COLO668 (cell line): Measurements from ENCODE around the gene DRAM1.
"Not testable (repeated sequence)": the region's sequence is repeated elsewhere in the genome, so short reads cannot be mapped to it uniquely, and the experiment has no call there.

ENCODE experiments used
- DNase-seq: peaks from one replicate; lab custom pipeline; 2025; ENCODE audit not compliant: unreplicated experiment; lab: John Stamatoyannopoulos, UW

Gene DRAM1

GRCh38 chr12:101902641-101903040, 25.3 kb downstream of the DRAM1 start:
- DNase-seq = no peak

- no peak for DNase-seq
Measured at GRCh38 chr12:101906226-101906625, 28.8 kb downstream of the DRAM1 start.

GRCh38 chr12:101908395-101908794, 31.0 kb downstream of the DRAM1 start:
- no peak for DNase-seq

DNA sequence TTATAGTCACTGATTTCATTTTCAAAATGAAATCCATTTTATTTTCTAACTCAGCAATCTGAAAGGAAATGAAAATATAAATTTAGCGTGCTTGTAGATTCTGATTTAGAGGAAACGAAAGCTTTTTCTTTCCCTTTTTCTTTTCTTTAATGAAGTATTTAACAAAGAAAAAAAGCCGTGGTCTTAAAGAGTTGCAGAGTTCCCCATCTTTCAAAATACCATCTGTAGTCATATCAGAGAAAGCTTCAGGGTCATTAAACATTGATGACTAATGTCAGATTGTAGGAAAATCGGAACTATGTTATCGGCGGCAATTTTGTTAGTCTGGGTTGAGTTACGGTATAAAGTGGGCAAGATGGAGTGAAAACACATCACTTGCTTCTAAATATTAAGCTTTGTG, 32.3 kb downstream of the DRAM1 start:
- no peak for DNase-seq

GRCh38 chr12:101915841-101916240, 38.5 kb downstream of the DRAM1 start:
- no peak for DNase-seq

GRCh38 chr12:101918805-101919204, 41.4 kb downstream of the DRAM1 start:
- not testable (repeated sequence) for DNase-seq

DNA sequence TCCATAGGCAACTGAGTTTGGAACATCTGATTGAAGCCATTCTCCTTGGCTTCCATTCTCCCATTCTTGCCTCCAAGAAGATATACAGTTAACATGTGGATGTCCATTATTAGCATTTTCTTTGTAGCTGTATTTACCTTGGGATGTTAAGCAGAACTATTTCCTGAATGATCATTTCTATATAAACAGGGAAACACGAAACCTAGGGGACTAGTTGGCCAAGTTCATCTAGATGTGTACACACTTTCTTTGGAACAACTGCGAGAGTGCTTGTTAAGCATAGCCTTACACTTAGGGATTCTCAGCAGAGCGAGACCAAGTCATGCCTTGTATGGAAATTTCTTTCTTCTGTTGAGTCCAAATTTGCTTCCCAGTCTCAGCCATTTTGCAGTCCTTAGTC, 42.1 kb downstream of the DRAM1 start:
- DNase-seq = no peak

DNA sequence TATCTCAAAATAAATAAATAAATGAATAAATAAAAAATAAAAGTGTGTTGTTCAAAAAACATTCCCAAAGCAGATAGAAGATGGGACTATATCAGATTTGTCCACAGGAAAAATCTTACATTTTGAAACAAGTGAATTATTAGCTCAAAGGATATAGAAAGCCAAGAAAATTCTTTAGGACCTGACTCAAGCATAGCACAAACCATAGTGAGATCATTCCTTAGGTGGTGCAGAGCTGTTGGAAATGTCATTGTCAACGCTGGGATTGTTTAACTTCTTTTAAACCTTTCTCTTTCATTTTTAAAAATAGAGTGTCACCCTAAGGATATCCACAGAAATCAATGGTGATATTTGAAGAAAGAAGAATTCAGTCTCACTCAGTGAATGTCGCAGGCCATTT, 43.5 kb downstream of the DRAM1 start:
- no peak for DNase-seq

- DNase-seq = no peak
Measured at GRCh38 chr12:101923045-101923718, 45.8 kb downstream of the DRAM1 start.

DNA sequence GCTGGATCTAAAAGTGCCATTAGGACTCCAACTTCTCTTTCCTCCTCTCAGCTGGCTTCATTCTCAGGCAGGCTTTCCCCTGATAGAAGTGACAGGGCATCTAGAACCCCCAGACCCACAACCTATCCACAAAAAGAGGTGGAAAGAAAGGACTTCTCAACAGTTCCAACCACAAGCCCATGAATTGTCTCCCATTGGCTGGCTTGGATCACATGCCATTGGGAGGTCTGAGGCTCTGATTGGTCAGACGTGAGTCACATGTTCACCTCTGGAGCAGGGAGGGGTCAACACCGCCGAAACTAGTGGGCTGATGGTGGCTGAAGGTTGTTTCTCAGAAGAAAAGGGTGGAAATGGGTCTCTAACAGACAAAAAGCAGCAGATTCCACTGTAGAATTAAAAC, 47.2 kb downstream of the DRAM1 start:
- DNase-seq = no peak

DNA sequence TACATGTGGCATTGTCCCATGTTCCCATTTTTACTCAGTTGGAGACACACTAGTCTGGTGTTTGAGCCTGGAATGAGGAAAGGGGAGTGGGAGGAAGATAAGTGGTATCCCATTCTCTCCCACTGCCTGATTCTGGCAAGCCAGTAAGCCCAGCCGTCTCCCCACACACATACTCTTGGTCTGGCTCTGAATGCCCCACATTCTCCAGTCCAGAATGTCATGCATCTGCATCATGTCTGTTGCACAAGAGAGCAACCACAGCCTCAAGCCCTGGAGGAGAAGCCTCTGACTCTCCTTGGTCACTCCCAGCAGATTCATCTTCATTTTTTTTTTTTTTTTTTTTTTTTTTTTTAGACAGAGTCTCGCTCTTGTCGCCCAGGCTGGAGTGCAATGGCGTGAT, 48.0 kb downstream of the DRAM1 start:
- DNase-seq = no peak

DNA sequence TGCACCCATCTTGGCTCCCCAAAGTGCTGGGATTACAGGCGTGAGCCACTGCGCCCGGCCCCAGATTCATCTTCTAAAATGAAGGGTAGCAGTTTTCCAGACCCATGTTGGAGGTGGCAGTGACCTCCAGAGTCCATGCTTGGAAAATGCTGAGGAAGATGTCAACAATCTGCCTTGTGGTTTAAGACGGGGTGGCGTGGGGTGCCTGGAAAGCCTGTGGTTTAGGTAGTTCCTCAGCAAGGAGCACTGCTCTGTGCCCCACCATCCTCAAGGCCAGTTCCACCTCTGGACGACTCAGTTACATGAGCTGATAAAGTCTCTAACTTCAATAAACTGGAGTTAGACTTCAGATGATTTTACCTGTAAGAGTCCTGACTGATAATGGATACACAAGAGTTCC, 48.6 kb downstream of the DRAM1 start:
- no peak for DNase-seq

DNA sequence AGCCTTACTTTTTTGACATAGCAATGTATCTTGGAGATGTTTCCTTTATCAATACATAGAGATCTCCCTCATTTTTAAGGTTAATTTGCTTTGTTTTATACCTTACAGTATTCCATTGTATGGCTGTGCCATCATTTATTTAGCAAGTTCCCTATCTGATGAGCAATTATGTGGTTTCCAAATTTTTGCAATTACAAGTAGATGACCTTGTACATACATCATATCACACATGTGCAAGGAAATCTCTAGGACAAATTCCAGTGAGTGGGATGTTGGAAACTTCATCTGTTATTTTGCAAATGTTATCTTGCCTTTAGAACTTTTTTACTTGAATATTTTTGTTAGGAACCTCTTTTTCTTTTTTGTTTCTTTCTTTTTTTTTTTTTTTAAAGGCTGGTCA, 49.7 kb downstream of the DRAM1 start:
- no peak for DNase-seq

- no peak for DNase-seq
Measured at GRCh38 chr12:101927999-101928398, 50.6 kb downstream of the DRAM1 start.

DNA sequence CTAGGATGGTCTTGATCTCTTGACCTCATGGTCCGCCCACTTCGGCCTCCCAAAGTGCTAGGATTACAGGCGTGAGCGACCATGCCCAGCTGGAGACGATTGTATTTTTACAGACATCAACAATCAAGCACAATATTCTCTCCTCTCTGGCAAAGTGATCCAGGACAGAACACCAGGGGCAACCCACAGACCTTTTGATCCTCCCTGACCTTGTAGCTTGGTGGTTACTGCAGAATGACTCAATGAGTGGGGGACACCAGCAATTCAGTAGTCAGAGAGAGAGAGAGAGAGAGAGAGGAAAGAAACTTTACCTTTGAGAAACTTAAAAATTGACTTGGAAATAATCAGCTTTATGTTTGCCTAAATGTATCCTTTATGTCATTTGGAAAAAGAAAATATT, 51.2 kb downstream of the DRAM1 start:
- no peak for DNase-seq

GRCh38 chr12:101929365-101930041, 52.1 kb downstream of the DRAM1 start:
- no peak for DNase-seq

- no peak for DNase-seq
Measured at GRCh38 chr12:101931498-101932326, 54.3 kb downstream of the DRAM1 start.

- no peak for DNase-seq
Measured at GRCh38 chr12:101933866-101934514, 56.6 kb downstream of the DRAM1 start.

GRCh38 chr12:101935890-101936746, 58.7 kb downstream of the DRAM1 start:
- no peak for DNase-seq

DNA sequence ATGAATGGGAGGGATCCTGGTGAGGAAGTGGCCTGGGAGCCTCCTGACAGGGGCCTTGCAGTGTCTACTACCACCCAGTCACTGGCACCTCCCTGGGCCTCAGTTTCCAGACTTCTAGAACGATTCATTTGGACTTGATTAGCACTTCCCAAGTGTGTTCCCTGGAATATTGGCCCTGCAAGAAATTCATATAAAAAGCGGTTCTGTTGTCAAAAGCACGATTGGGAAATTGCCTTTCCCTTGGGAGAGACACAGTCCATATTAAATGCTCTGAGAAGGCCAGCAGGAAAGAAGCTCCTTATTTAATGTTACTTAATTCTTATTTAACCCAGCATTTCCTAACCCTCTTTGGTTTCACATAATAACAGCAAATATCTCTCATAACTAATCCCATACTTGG, 61.9 kb downstream of the DRAM1 start:
- no peak for DNase-seq

DNA sequence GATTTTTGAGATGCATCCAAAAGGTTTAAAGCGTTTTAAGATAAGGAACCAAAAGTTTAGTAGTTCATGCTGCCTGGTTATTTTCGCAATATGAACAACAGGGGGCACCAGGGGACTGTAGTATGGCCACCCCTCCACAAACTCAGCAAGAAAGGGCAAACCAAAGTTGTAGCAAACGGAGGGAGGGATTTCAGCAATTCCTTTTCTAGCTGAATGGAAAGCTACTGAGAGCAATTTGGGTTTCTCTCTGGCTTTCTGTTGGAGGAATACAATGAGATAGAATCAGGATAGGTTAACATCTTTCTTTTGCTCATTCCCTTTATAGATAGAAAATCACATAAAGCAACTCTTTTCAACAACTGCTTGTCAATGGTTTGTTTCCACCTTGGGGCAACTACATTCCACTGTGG, 62.5 kb downstream of the DRAM1 start:
- peak; percentile 47 for DNase-seq
